SJSA1 (cell line): ENCODE data around the gene HIVEP3. TPM values are rescaled to one million over a fixed set of nuclear protein-coding genes. Genes with fewer than 3 reads are reported as not detected.

Experiments used
- DNase-seq, 2 experiments: peaks; one replicate each; pipeline ENCODE4 v3.0.0-alpha.2; 2015 to 2020; ENCODE audit warnings: low spot score in 2 of 2, low read depth in 1 of 2
- H3K27ac ChIP-seq: fragments of 250-450 bp; sonication (Bioruptor Pico); 2 replicates; pipeline ENCODE4 v1.5.1; 2020; ENCODE audit warnings: mild to moderate bottlenecking, moderate library complexity
- H3K27me3 ChIP-seq: fragments of 250-450 bp; sonication (Bioruptor Pico); replicated peaks from 2 replicates; pipeline ENCODE4 v1.5.1; 2020; ENCODE audit warnings: mild to moderate bottlenecking, moderate library complexity
- H3K36me3 ChIP-seq: fragments of 250-450 bp; sonication (Bioruptor Pico); 2 replicates; pipeline ENCODE4 v1.5.1; 2020; ENCODE audit warnings: mild to moderate bottlenecking
- H3K4me1 ChIP-seq: fragments of 250-450 bp; sonication (Bioruptor Pico); replicated peaks from 2 replicates; pipeline ENCODE4 v1.6.1; 2021; ENCODE audit warnings: mild to moderate bottlenecking
- H3K4me3 ChIP-seq: fragments of 250-450 bp; sonication (Bioruptor Pico); 2 replicates; pipeline ENCODE4 v1.5.1; 2020; ENCODE audit warnings: mild to moderate bottlenecking
- H3K9me3 ChIP-seq: fragments of 250-450 bp; sonication (Bioruptor Pico); replicated peaks from 2 replicates; pipeline ENCODE4 v1.5.1; 2020; ENCODE audit warnings: mild to moderate bottlenecking
- total RNA-seq: library from RNA; depleted of rRNA; stranded (reverse); fragments of >200 nt; shearing (Covaris generic); gene quantifications from 2 replicates; pipeline ENCODE4 v1.2.3, GENCODE V29; 2014

Gene HIVEP3
- total RNA-seq, 1 experiment from 2014 or later = 2.2 TPM

GRCh38 chr1:41637367-41637766 lies 281.4 kb downstream of the HIVEP3 start:
- no peak overlapping the region for H3K4me3 ChIP-seq
- no peak for DNase-seq

GRCh38 chr1:41633764-41634163 lies 285.0 kb downstream of the HIVEP3 start:
- Histone ChIP-seq H3K36me3 (no peaks in the 10 kb centered on the region), H3K27me3 (no peaks in the 10 kb centered on the region), H3K4me3 (no peak overlapping the region), H3K9me3 (no peaks in the 10 kb centered on the region), H3K27ac (no peak overlapping the region), H3K4me1 (peaks cover 53% of the 10 kb centered on the region)
- no peak for DNase-seq

More at GRCh38 chr1:41637367-41637766, 281.4 kb downstream of the HIVEP3 start:
- no peaks in the 10 kb centered on the region for H3K9me3 ChIP-seq
- H3K27me3 ChIP-seq = no peaks in the 10 kb centered on the region
- H3K4me1 ChIP-seq = peaks cover 31% of the 10 kb centered on the region
- no peaks in the 10 kb centered on the region for H3K36me3 ChIP-seq
- no peak overlapping the region for H3K27ac ChIP-seq

GRCh38 chr1:41632781-41633575 lies 285.7 kb downstream of the HIVEP3 start:
- no peaks in the 10 kb centered on the region for H3K27me3 ChIP-seq
- H3K36me3 ChIP-seq = no peaks in the 10 kb centered on the region
- peaks cover 59% of the 10 kb centered on the region for H3K4me1 ChIP-seq
- H3K9me3 ChIP-seq = no peaks in the 10 kb centered on the region
- DNase-seq = no peak
- H3K27ac ChIP-seq = no peak overlapping the region
- no peak overlapping the region for H3K4me3 ChIP-seq

GRCh38 chr1:41631971-41632370 lies 286.8 kb downstream of the HIVEP3 start:
- DNase-seq = peak; percentile 65 to 71
- no peak overlapping the region for H3K4me3 ChIP-seq
- H3K27me3 ChIP-seq = no peaks in the 10 kb centered on the region
- peak overlapping the region; percentile 42 for H3K27ac ChIP-seq
- peaks cover 3% of the 10 kb centered on the region; the same call in 1 of the 2 replicates for H3K36me3 ChIP-seq
- H3K9me3 ChIP-seq = no peaks in the 10 kb centered on the region
- peaks cover 69% of the 10 kb centered on the region for H3K4me1 ChIP-seq

GRCh38 chr1:41631154-41631553 lies 287.6 kb downstream of the HIVEP3 start:
- H3K27ac ChIP-seq = peak overlapping the region; percentile 86
- no peak for DNase-seq
- H3K27me3 ChIP-seq = no peaks in the 10 kb centered on the region
- H3K4me1 ChIP-seq = peaks cover 77% of the 10 kb centered on the region
- H3K36me3 ChIP-seq = peaks cover 3% of the 10 kb centered on the region; the same call in 1 of the 2 replicates
- no peak overlapping the region for H3K4me3 ChIP-seq
- no peaks in the 10 kb centered on the region for H3K9me3 ChIP-seq

- H3K9me3 ChIP-seq = no peaks in the 10 kb centered on the region
- H3K36me3 ChIP-seq = peaks cover 3% of the 10 kb centered on the region; the same call in 1 of the 2 replicates
- H3K27ac ChIP-seq = peak overlapping the region; percentile 86
- H3K4me1 ChIP-seq = peaks cover 87% of the 10 kb centered on the region
- DNase-seq = peak; percentile 85 to 96
- no peaks in the 10 kb centered on the region for H3K27me3 ChIP-seq
- H3K4me3 ChIP-seq = no peak overlapping the region
These were observed 289.2 kb downstream of the HIVEP3 start for GRCh38 chr1:41629571-41629970.

GRCh38 chr1:41629141-41629540 lies 289.6 kb downstream of the HIVEP3 start:
- Histone ChIP-seq H3K27me3 (no peaks in the 10 kb centered on the region), H3K4me3 (no peak overlapping the region), H3K9me3 (no peaks in the 10 kb centered on the region), H3K4me1 (peaks cover 88% of the 10 kb centered on the region), H3K36me3 (peaks cover 3% of the 10 kb centered on the region; the same call in 1 of the 2 replicates), H3K27ac (peak overlapping the region; percentile 86)
- no peak for DNase-seq

GRCh38 chr1:41627491-41628280 lies 291.0 kb downstream of the HIVEP3 start:
- DNase-seq = no peak
- Histone ChIP-seq H3K9me3 (no peaks in the 10 kb centered on the region), H3K4me1 (peaks cover 89% of the 10 kb centered on the region)

GRCh38 chr1:41626616-41627375 lies 291.9 kb downstream of the HIVEP3 start:
- H3K4me1 ChIP-seq = peaks cover 91% of the 10 kb centered on the region
- H3K27me3 ChIP-seq = no peaks in the 10 kb centered on the region
- peaks cover 3% of the 10 kb centered on the region; the same call in 1 of the 2 replicates for H3K36me3 ChIP-seq
- no peaks in the 10 kb centered on the region for H3K9me3 ChIP-seq
- DNase-seq = peak; percentile 66 to 80
- H3K27ac ChIP-seq = peak overlapping the region; percentile 86
- no peak overlapping the region for H3K4me3 ChIP-seq

More at GRCh38 chr1:41627491-41628280, 291.0 kb downstream of the HIVEP3 start:
- no peak overlapping the region for H3K4me3 ChIP-seq
- peaks cover 3% of the 10 kb centered on the region; the same call in 1 of the 2 replicates for H3K36me3 ChIP-seq
- peak overlapping the region; percentile 86 for H3K27ac ChIP-seq
- no peaks in the 10 kb centered on the region for H3K27me3 ChIP-seq

- H3K4me3 ChIP-seq = no peak overlapping the region
- DNase-seq = peak; percentile 47 to 50
- peaks cover 85% of the 10 kb centered on the region for H3K4me1 ChIP-seq
- peaks cover 3% of the 10 kb centered on the region; the same call in 1 of the 2 replicates for H3K36me3 ChIP-seq
- no peaks in the 10 kb centered on the region for H3K27me3 ChIP-seq
- no peaks in the 10 kb centered on the region for H3K9me3 ChIP-seq
- peak overlapping the region; percentile 86 for H3K27ac ChIP-seq
These were observed 292.6 kb downstream of the HIVEP3 start for GRCh38 chr1:41626146-41626545.

- Histone ChIP-seq H3K36me3 (peaks cover 3% of the 10 kb centered on the region; the same call in 1 of the 2 replicates), H3K4me3 (no peak overlapping the region), H3K27me3 (no peaks in the 10 kb centered on the region), H3K27ac (peak overlapping the region; percentile 38), H3K9me3 (no peaks in the 10 kb centered on the region), H3K4me1 (peaks cover 67% of the 10 kb centered on the region)
- DNase-seq = peak in 1 of 2 experiments; percentile 21
These were observed 295.0 kb downstream of the HIVEP3 start for GRCh38 chr1:41623736-41624135.

GRCh38 chr1:41622859-41623732 lies 295.6 kb downstream of the HIVEP3 start:
- DNase-seq = peak in 1 of 2 experiments; percentile 65
- H3K4me1 ChIP-seq = peaks cover 60% of the 10 kb centered on the region
- H3K27ac ChIP-seq = peak overlapping the region; percentile 38
- no peak overlapping the region for H3K4me3 ChIP-seq
- no peaks in the 10 kb centered on the region for H3K27me3 ChIP-seq
- H3K9me3 ChIP-seq = no peaks in the 10 kb centered on the region
- H3K36me3 ChIP-seq = peaks cover 3% of the 10 kb centered on the region; the same call in 1 of the 2 replicates
